ENCODE results near the gene DEXI.
"Not testable (repeated sequence)": the region's sequence is repeated elsewhere in the genome, so short reads cannot be mapped to it uniquely, and the experiment has no call there.

The DEXI gene

GRCh38 chr16:10925285-10925684 lies 17.0 kb downstream of the DEXI start:
- FAIRE-seq: not testable (repeated sequence)

GRCh38 chr16:10923650-10924214 lies 18.5 kb downstream of the DEXI start:
- FAIRE-seq: no peak

GRCh38 chr16:10923146-10923649 lies 19.1 kb downstream of the DEXI start:
- no peak for FAIRE-seq

- FAIRE-seq: no peak
These were observed 19.7 kb downstream of the DEXI start for GRCh38 chr16:10922328-10923145.

- FAIRE-seq: no peak
These were observed 20.5 kb downstream of the DEXI start for GRCh38 chr16:10921536-10922327.

- FAIRE-seq: no peak
These were observed 21.4 kb downstream of the DEXI start for GRCh38 chr16:10920726-10921427.

- no peak for FAIRE-seq
These were observed 23.3 kb downstream of the DEXI start for GRCh38 chr16:10919003-10919351.

- FAIRE-seq: peak; percentile 37
These were observed 23.8 kb downstream of the DEXI start for GRCh38 chr16:10918294-10919002.

GRCh38 chr16:10916534-10916933 lies 25.7 kb downstream of the DEXI start:
- no peak for FAIRE-seq

GRCh38 chr16:10911267-10911666 lies 31.0 kb downstream of the DEXI start:
- no peak for FAIRE-seq

GRCh38 chr16:10907757-10908045 lies 34.6 kb downstream of the DEXI start:
- no peak for FAIRE-seq

GRCh38 chr16:10906914-10907756 lies 35.1 kb downstream of the DEXI start:
- no peak for FAIRE-seq

GRCh38 chr16:10906482-10906881 lies 35.8 kb downstream of the DEXI start:
- no peak for FAIRE-seq

GRCh38 chr16:10902999-10903398 lies 39.3 kb downstream of the DEXI start:
- FAIRE-seq: no peak

- no peak for FAIRE-seq
These were observed 45.1 kb downstream of the DEXI start for GRCh38 chr16:10897134-10897533.

GRCh38 chr16:10896723-10897122 lies 45.5 kb downstream of the DEXI start:
- no peak for FAIRE-seq

GRCh38 chr16:10896165-10896564 lies 46.1 kb downstream of the DEXI start:
- no peak for FAIRE-seq

GRCh38 chr16:10895053-10895946 lies 47.0 kb downstream of the DEXI start:
- no peak for FAIRE-seq

GRCh38 chr16:10892782-10893318 lies 49.4 kb downstream of the DEXI start:
- no peak for FAIRE-seq

- no peak for FAIRE-seq
These were observed 52.4 kb downstream of the DEXI start for GRCh38 chr16:10889855-10890254.

Measured in TTC549 (cell line).